Measurements from ENCODE around the gene ST6GALNAC3.

DNA sequence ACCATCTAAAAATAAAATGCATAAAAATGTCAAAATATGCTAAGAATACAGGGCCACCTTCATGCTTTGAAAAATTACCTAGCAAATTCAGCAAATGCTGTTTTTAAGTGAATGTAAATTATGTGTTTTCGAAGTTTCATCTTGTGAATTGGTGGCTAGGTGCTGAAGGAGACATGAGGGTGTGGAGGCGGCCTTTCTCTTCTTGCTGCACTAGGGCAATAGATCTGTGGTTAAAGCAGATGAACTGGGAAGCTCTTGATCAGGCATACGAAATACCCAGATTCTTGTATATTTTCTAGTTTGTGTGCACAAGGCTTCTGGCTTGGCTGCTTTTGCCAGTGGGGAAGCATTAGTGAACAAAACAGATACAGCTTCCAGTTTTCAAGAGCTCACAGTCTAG, 224.5 kb downstream of the ST6GALNAC3 start:
- TF ChIP-seq, protein P1, sequence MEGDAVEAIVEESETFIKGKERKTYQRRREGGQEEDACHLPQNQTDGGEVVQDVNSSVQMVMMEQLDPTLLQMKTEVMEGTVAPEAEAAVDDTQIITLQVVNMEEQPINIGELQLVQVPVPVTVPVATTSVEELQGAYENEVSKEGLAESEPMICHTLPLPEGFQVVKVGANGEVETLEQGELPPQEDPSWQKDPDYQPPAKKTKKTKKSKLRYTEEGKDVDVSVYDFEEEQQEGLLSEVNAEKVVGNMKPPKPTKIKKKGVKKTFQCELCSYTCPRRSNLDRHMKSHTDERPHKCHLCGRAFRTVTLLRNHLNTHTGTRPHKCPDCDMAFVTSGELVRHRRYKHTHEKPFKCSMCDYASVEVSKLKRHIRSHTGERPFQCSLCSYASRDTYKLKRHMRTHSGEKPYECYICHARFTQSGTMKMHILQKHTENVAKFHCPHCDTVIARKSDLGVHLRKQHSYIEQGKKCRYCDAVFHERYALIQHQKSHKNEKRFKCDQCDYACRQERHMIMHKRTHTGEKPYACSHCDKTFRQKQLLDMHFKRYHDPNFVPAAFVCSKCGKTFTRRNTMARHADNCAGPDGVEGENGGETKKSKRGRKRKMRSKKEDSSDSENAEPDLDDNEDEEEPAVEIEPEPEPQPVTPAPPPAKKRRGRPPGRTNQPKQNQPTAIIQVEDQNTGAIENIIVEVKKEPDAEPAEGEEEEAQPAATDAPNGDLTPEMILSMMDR (IDR thresholded peaks at IDR 0.05) = no peak
- TF ChIP-seq POLR2A (IDR thresholded peaks at IDR 0.05) = no peak
